Activated CD8-positive, alpha-beta memory T cell treated with anti-CD3 and anti-CD28 coated beads, Interleukin-2, amount 50 U/mL, for 1 hour (primary cell): ENCODE results near the gene PPP1R2.
"Not testable (repeated sequence)": the region's sequence is repeated elsewhere in the genome, so short reads cannot be mapped to it uniquely, and the experiment has no call there.

Source experiments
- DNase-seq: peaks from one replicate; pipeline ENCODE4 v3.0.0-alpha.2; 2020; ENCODE audit errors: extremely low read depth

Gene PPP1R2

GRCh38 chr3:195539479-195539878, 3.6 kb downstream of the PPP1R2 start:
- DNase-seq = no peak

- no peak for DNase-seq
Measured at GRCh38 chr3:195537995-195538394, 5.1 kb downstream of the PPP1R2 start.

DNA sequence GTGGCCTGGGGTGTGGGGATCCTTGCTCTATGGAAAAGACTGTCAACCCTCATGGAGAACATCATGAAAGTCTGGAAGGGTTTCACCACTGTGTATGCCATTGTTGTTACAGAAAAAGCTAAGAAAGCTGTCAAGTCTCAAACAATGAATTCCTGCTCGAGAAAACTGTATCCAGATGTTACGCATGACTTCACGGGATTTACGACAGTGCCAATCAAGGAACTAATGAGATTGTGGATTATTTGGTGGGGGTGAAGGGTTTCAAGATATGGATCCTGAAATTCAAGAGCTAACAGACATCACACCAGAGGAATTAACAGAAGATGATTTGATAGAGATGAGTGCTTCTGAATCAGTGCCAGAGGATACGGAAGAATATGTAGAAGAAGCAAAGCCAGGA, 7.8 kb downstream of the PPP1R2 start:
- DNase-seq = no peak

DNA sequence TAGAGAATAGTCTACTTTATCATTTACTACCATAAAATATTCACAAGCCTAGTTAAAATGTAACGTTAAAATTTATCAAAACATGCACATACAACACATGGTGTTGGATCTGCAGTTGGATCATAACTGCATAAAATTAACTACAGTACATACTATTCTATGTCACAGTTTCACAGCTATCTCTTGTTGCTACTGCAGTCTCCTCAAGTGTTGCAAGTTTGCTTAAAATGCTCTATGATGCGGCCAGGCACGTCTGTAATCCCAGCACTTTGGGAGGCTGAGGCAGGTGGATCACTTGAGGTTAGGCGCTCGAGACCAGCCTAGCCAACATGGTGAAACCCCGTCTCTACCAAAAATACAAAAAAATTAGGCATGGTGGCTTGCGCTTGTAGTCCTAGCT, 10.3 kb downstream of the PPP1R2 start:
- no peak for DNase-seq

DNA sequence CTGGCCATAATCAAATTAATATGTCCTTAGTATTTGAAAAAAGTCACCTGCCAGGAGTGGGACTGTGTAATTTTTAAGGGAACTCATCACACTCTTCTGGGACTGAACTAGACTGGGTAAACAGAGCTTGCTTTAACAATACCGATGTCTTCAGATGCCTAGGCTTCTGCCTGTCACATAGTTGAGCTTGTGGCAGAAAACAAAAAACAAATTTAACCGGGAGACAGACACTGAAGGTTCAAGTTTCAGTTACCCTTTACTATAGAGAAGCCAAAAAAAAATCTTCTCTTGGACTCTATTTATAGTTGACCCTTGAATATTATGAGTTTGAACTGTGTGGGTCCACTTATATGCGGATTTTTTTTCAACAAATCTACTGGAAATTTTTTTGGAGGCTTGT, 10.8 kb downstream of the PPP1R2 start:
- DNase-seq = no peak

DNA sequence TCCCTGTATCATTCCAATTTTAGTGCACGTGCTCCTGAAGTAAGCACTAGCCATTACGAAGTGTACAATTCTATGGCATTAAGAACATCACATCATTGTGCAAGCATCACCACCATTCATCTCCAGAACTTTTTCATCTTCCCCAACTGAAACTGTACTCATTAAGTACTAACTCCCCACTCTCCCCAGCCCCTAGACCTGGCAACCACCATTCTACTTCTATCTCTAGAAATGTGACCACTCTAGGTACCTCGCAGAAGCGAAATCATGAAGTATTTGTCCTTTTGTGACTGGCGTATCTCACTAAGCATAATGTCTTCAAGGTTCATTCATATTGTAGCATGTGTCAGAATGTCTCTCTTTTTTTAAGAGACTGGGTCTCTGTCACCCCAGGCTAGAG, 11.4 kb downstream of the PPP1R2 start:
- DNase-seq = no peak

DNA sequence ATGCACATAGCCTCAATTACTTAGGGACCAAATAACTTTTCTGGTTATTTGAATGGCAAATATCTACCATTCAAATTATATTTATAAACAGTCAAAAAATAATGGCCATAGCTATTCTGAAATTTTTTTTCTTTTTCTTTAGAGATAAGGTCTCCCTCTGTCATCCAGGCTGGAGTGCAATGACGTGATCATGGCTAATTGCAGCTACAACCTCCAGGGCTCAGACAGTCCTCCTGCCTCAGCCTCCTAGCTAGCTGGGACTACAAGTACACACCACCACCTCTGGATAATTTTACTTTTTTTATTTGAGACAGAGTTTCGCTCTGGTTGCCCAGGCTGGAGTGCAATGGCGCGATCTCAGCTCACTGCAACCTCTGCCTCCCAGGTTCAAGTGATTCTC, 16.6 kb downstream of the PPP1R2 start:
- no peak for DNase-seq

DNA sequence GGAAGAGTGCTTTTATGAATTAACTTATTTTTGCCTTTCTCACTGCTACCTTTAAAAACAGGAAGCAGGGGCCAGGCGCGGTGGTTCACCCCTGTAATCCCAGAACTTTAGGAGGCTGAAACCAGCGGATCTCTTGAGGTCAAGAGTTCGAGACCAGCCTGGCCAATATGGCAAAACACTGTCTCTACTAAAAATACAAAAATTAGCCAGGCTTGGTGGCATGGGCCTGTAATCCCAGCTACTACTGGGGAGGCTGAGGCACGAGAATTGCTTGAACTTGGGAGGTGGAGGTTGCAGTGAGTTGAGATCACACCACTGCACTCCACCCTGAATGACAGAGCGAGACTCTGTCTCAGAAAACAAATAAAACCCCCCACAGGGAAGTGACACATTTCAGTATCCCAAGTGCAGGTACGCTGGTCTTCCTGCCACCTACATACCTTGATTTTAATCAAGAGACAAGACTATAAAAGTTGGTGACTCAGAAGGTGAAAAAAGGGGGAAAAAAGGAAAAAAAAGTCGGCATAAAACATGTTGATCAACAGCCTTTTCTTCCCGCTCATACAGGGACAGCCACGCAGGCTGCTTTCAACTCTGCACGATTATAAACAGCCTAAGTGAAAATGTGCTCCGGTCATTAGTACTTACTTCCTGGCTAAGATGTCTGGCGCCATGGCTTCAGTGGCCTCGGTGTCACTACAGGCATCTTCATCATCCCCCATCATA, 18.8 kb downstream of the PPP1R2 start:
- no peak for DNase-seq

GRCh38 chr3:195522254-195523023, 20.7 kb downstream of the PPP1R2 start:
- no peak for DNase-seq

- DNase-seq = no peak
Measured at GRCh38 chr3:195517030-195517429, 26.1 kb downstream of the PPP1R2 start.

DNA sequence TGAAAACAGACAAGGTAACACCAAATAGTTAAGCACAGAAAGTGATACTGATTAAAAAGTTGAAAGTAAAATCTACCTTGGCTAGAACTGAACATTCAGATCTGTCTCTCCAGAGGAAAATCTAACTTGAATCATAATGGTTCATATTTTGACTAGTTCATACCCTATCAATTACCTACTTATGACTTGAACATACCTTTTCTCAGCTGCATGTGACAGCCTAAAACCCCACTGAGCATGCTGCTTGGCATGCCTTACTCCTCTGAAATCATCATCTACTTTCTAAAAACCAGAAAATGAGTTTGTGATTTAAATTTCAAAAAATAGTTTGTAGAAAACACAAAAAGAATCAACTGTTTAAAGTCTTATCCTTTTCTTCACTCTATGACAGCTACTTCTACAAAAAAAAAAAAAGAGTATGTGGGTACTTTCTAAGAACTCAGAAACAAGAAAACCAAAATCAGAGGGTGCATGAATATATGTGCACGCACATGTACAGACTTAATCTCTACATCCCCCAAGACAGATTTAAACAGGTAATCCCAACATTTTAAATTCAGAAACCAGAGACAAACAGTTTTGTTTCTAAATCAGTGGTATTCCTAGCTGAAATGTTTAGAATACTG, 28.4 kb downstream of the PPP1R2 start:
- not testable (repeated sequence) for DNase-seq

DNA sequence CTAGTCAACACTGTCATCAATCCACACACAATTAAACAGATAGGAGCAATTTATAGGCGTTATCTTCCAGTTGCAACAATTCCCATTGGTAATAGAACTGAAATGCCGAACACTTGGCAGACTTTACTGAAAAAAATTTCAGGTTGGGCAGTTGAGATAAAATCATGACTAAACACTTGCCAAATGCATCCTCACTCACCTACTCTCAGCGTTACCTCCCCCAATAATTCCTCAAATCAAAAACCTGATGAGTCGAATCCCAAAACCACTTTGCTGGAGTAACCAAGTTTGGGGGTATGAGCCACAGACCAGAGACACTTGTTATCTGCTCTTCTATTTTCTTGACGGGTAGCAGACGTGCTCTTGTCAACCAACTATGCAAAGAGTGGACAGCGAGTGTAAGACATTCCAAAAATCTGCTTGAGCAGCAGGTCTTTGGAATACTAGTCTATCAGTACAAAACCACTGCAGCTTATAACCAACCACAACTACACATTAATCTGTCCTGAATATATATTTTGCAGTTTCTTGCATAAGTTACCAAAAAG, 30.3 kb downstream of the PPP1R2 start:
- DNase-seq = no peak

DNA sequence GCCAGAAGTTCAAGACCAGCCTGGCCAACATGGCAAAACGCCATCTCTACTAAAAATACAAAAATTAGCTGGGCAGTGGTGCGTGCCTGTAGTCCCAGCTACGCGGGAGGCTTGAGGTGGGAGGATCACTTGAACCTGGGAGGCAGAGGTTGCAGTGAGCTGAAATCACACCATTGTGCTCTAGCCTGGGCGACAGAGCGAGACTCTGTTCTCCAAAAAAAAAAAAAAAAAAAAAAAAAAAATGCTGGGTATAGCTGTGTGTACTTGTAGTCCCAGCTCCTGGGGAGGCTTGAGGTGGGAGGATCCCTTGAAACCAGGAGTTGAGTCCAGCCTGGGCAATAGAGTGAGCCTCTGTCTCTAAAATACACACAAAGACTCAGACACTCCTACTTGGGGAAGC, 32.0 kb downstream of the PPP1R2 start:
- DNase-seq = no peak

DNA sequence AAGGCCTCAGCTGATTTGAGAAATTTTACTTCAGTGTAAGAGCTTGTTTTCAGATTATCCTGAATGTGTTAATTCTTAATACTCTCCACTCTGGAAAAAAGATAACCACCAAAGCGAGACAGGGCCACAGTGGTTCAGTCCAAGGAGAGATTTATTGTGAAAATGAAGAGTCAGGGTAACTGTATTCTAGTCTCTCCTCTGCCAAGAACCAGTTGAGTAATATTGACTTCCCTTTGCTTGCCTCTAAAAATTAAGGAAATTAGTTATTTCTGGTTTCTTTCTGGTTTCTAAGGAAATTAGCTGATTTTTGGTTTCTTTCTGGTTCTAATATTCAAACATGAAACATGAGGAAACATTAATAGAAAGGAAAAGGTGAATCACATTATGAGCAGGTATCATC, 34.9 kb downstream of the PPP1R2 start:
- DNase-seq = no peak

GRCh38 chr3:195475614-195476013, 67.5 kb downstream of the PPP1R2 start:
- DNase-seq = no peak

DNA sequence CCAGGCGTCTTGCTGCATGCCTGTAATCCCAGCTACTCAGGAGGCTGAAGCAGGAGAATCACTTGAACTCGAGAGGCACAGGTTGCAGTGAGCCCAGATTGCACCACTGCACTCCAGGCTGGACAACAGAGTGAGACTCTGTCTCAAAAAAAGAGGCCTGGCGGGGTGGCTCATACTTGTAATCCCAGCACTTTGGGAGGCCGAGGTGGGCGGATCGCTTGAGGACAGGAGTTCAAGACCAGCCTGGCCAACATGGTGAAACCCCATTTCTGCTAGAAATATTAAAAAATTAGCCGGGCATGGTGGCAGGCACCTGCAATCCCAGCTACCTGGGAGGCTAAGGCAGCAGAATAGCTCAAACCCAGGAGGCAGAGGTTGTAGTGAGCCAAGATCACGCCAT, 68.0 kb downstream of the PPP1R2 start:
- DNase-seq = not testable (repeated sequence)

GRCh38 chr3:195468841-195469240, 74.3 kb downstream of the PPP1R2 start:
- DNase-seq = no peak

- DNase-seq = no peak
Measured at GRCh38 chr3:195468391-195468776, 74.7 kb downstream of the PPP1R2 start.

DNA sequence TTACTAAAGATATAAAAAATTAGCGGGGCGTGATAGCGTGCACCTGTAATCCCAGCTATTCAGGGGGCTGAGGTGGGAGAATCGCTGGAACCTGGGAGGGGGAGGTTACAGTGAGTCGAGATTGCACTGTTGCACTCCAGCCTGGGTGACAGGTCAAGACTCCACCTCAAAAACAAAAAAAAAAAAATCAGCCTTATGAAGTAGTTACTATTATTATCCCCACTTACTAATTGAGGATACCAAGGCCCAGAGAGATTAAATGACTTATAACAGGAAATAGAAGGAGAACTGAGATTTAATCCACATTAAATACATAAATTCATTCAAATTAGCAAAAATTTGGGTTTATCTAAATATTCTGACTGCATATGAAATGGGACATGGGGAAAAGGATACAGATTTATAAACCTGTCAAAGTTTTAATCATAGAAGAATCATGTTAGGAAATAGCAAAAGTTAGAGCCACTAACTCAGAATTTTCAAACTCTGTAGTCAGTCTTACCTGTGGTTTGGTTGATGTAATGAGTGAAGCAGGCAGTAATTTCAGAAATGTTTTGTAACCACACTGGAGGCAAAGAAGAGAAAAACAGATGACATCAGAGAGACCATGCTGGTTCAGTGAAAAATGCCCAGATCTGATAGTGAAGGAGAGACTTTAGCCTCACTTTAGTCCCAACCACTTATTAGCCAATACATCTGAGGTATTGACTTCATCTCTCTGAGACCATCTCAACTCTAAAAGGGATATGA, 75.3 kb downstream of the PPP1R2 start:
- no peak for DNase-seq

GRCh38 chr3:195466251-195466650, 76.9 kb downstream of the PPP1R2 start:
- no peak for DNase-seq
